Muscle of arm (tissue), 12 donors: Measurements from ENCODE around the gene CPZ. TPM values are rescaled to one million over a fixed set of nuclear protein-coding genes. Genes with fewer than 3 reads are reported as not detected.
"Not testable (repeated sequence)": the region's sequence is repeated elsewhere in the genome, so short reads cannot be mapped to it uniquely, and the experiment has no call there.

Experiments used
- DNase-seq: peaks from one replicate; pipeline ENCODE4 v3.0.0-alpha.2; 2013
- polyA plus RNA-seq, 12 donors: library from polyadenylated mRNA; unstranded; fragments of 120-200 nt; gene quantifications; one replicate each; pipeline ENCODE4 v1.2.1, GENCODE V29; 2013; ENCODE audit not compliant: insufficient read length in 12 of 12

The CPZ gene
- polyA plus RNA-seq, 12 donors = 2.4 to 19.4 (median 7.5) TPM; not detected in 1

GRCh38 chr4:8635897-8636554 is 43.5 kb downstream of the CPZ start:
- not testable (repeated sequence) for DNase-seq

GRCh38 chr4:8637456-8637984 is 45.0 kb downstream of the CPZ start:
- no peak for DNase-seq

DNA sequence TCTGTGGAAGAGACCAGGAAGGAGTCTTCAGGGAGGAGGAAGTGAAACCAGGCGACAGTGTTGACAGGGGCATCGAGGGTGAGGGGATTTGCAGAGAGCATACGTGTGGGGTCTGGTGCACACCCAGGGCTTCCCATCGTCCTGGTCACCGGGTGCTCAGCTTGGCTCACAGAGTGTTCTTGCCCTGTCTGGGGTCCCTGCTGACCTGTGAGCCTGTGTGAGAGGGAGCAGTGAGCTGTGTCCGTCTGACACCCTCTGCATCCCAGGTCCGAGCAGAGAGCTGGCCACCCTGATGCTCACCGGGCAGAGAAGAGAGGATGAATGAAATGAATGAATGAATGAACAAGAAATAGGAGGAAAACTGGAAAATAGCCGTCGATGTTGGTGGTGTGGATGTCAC is 46.5 kb downstream of the CPZ start:
- DNase-seq = no peak

GRCh38 chr4:8639777-8640720 is 47.5 kb downstream of the CPZ start:
- no peak for DNase-seq

DNA sequence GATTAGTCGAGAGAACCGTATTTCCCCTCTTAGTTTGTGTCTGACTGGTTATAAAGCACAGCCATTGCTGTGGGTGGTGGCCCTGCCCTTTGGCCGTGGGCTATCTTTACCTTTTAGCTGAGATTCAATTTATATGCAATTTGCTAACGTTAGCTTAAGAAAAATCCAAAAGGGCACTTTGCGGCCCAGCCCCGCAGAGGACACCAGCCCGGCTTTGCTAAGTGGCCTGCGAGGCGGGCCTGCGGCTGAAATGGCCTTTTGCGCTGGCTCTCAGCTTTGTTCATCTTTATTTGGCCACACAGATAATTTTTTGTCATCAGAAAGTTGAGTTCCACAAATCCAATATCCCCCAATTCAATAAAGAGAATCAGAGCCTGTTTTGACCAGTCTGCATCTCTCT is 48.3 kb downstream of the CPZ start:
- no peak for DNase-seq

GRCh38 chr4:8641256-8641655 is 48.7 kb downstream of the CPZ start:
- no peak for DNase-seq

- no peak for DNase-seq
These were observed 49.5 kb downstream of the CPZ start for GRCh38 chr4:8641931-8642650.

- DNase-seq = no peak
These were observed 50.2 kb downstream of the CPZ start for GRCh38 chr4:8642651-8643321.

- no peak for DNase-seq
These were observed 50.9 kb downstream of the CPZ start for GRCh38 chr4:8643441-8643840.

DNA sequence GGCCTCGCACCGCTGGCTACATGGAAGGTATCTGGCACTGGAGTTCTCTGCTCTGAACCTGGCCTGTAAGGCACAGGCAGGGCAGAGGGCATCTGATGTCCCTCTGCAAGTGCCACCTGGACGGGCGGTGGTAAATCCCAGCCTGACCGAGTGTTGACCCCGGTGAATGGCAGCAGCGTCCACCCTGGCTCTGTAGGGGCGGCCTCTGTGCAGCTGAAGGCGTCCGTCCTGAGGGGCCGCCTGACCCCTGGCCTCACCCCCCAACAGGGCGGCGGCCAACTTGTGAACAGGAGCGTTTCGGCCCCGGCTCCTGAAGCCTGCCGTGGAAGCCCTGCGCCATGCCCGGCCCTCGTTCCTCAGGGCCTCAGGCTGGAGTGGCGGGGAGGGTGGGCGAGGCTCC is 51.4 kb downstream of the CPZ start:
- DNase-seq = no peak

GRCh38 chr4:8644461-8644891 is 51.9 kb downstream of the CPZ start:
- DNase-seq = no peak

DNA sequence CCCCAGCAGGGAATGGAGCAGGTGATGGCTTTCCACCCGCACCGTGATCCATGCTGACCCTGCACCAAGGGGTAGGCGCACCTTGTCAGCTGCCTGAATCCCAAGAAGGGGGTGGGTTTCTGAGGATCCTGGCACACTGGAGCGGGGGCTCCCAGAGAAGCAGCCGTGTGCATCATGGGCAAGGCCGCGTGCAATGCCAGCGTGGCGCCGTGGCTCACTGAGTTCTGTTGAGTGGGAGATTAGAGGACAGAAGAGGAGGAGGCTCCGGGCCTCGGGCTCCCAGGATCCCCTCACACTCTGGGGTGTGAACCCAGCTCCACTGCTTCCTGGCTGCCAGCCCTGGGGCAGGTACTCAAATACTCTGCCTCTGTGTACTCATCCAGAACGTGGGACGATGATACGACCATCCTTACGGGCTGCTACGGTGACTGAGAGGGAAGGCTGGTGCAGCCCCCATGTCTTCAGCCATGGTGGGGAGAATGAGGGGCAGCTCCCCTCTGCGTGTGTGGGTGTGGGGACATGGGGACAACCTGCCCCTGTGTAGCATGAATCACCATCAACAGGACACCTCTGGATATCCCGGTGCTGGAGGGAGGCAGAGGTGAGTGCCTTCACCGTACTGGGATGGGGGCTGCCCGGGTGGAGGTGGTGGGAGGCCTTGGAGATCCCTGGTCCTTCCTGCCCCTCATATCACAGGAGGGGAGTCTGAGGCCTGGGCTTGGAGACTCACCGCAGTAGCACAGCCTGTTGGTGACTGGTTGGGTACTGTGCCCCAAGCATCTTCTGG is 52.6 kb downstream of the CPZ start:
- DNase-seq = no peak

GRCh38 chr4:8645753-8646124 is 53.2 kb downstream of the CPZ start:
- no peak for DNase-seq

GRCh38 chr4:8646296-8647093 is 53.9 kb downstream of the CPZ start:
- DNase-seq = no peak

GRCh38 chr4:8647094-8647570 is 54.6 kb downstream of the CPZ start:
- no peak for DNase-seq

DNA sequence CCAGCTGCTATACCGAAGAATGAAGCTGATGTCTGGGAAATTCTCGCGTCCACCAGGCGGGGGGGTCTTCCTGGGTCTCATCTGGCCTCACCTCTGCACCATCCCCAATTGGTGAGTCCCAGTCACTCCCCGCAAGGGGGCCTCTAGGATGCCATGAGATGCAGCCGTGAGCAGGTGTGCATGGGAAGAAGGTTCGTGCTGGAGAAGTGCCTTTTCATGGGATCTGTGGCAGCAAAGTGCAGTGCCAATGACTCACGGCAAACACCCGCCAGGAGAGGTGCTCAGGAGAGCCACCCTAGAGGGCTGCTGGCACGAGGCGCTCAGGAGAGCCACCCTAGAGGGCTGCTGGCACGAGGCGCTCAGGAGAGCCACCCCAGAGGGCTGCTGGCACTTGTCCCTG is 55.1 kb downstream of the CPZ start:
- no peak for DNase-seq

- no peak for DNase-seq
These were observed 55.7 kb downstream of the CPZ start for GRCh38 chr4:8648296-8648695.

DNA sequence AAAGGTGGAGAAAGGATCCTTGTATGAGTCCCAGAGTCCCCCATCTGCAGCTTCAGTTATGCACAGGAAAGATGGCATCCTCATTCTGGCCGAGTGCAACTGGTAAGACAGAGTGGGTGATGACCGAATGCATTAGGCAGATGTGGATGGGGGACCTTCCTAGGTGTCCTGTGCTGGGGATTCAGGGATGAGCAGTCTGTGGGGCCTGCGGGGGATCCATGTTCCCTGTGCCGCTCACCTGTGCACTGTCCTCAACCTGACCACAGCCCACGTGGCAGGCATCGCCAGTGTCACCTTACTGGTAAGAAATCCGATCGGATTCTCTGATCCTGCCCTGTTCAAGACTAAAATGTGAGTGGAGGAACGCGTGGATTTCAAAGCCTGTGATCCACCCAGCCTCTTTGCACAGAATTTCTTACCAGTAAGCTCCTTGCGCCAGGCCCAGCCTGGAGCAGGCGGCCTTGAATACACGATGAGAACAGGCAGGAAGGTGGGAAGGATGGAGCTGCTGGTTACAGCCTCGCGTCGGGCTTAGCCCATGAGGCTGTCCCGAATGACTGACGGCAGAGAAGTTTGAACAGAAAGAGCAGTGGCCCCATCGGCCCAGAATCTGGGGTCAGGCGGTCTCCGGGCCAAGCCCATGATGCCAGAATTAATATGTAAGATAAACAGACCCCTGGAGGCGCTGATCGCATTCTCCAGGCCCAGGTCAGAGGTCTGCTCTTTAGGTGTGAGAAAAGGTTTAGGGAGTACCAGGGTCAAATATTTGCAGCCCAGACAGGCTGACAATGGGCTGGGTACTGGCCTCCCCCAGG is 56.5 kb downstream of the CPZ start:
- DNase-seq = no peak
